Hepatocyte (in vitro differentiated cells): ENCODE measurements around the gene IL1RN. TPM values are rescaled to one million over a fixed set of nuclear protein-coding genes. Genes with fewer than 3 reads are reported as not detected.

Source experiments
- DNase-seq: peaks from one replicate; pipeline ENCODE4 v3.0.0-alpha.2; 2016; ENCODE audit warnings: low spot score
- H2AFZ ChIP-seq: fragments of 200-600 bp; sonication (generic); 2 replicates; pipeline ENCODE4 v1.6.0; 2016; ENCODE audit warnings: antibody characterized with exemption, mild to moderate bottlenecking
- H3K27ac ChIP-seq: fragments of 200-600 bp; sonication (generic); 2 replicates; pipeline ENCODE4 v1.5.1; 2016; ENCODE audit warnings: mild to moderate bottlenecking
- H3K27me3 ChIP-seq: fragments of 200-600 bp; sonication (generic); 2 replicates; pipeline ENCODE4 v1.6.1; 2016
- H3K36me3 ChIP-seq: fragments of 200-600 bp; sonication (generic); replicated peaks from 2 replicates; pipeline ENCODE4 v1.5.1; 2016; ENCODE audit warnings: low read depth; ENCODE audit not compliant: insufficient read depth
- H3K4me1 ChIP-seq: fragments of 200-600 bp; sonication (generic); 2 replicates; pipeline ENCODE4 v1.5.1; 2016; ENCODE audit warnings: mild to moderate bottlenecking, moderate library complexity; ENCODE audit not compliant: insufficient read depth
- H3K4me2 ChIP-seq: fragments of 200-600 bp; sonication (generic); 2 replicates; pipeline ENCODE4 v1.6.0; 2016
- H3K4me3 ChIP-seq: fragments of 200-600 bp; sonication (generic); 2 replicates; pipeline ENCODE4 v1.5.1; 2016; ENCODE audit warnings: mild to moderate bottlenecking
- H3K79me2 ChIP-seq: fragments of 200-600 bp; sonication (generic); 2 replicates; pipeline ENCODE4 v1.6.0; 2017; ENCODE audit warnings: mild to moderate bottlenecking
- H3K9me2 ChIP-seq: fragments of 200-600 bp; sonication (generic); replicated peaks from 2 replicates; pipeline ENCODE4 v1.6.0; 2017; ENCODE audit warnings: mild to moderate bottlenecking; ENCODE audit not compliant: insufficient read depth
- H3K9me3 ChIP-seq: fragments of 200-600 bp; sonication (generic); 2 replicates; pipeline ENCODE4 v1.5.1; 2016; ENCODE audit warnings: low read depth, mild to moderate bottlenecking
- H4K20me1 ChIP-seq: fragments of 200-600 bp; sonication (generic); 2 replicates; pipeline ENCODE4 v1.6.0; 2016; ENCODE audit warnings: mild to moderate bottlenecking; ENCODE audit not compliant: insufficient read depth, poor library complexity, severe bottlenecking
- EZH2 ChIP-seq: fragments of 200-600 bp; sonication (generic); IDR thresholded peaks from 2 replicates; pipeline ENCODE4 v1.6.1; 2016; ENCODE audit warnings: antibody characterized with exemption, mild to moderate bottlenecking, borderline replicate concordance
- EZH2phosphoT487 ChIP-seq: fragments of 200-600 bp; sonication (generic); IDR thresholded peaks from one replicate; pipeline ENCODE4 v1.6.1; 2018; ENCODE audit warnings: antibody characterized with exemption, mild to moderate bottlenecking, low read depth, moderate library complexity; ENCODE audit not compliant: unreplicated experiment, severe bottlenecking
- WGBS: methylation state at CpG from one replicate; pipeline ENCODE4 v1.1.6; 2016; ENCODE audit warnings: low lambda C conversion rate; ENCODE audit errors: missing lambda C conversion rate; 5-methylcytosine and 5-hydroxymethylcytosine counted together
- polyA plus RNA-seq: library from polyadenylated mRNA; unstranded; fragments of >200 nt; fragmentation: Nextera tagmentation; extraction: Ambion mirVana; gene quantifications from 2 replicates; pipeline ENCODE4 v1.2.1, GENCODE V29; 2016
- total RNA-seq: library from RNA; depleted of rRNA; stranded (reverse); fragments of >200 nt; gene quantifications from 2 replicates; pipeline ENCODE4 v1.2.3, GENCODE V29; 2014
- TF ChIP-seq, protein P1 (sequence below): fragments of 200-600 bp; sonication (generic); IDR thresholded peaks from 2 replicates; pipeline ENCODE4 v1.5.1; 2016; ENCODE audit warnings: antibody characterized with exemption, mild to moderate bottlenecking; ENCODE audit not compliant: poor library complexity

The IL1RN gene
- total and polyA plus RNA-seq, 2 experiments from 2014 or later = 3.1 to 7.3 TPM

DNA sequence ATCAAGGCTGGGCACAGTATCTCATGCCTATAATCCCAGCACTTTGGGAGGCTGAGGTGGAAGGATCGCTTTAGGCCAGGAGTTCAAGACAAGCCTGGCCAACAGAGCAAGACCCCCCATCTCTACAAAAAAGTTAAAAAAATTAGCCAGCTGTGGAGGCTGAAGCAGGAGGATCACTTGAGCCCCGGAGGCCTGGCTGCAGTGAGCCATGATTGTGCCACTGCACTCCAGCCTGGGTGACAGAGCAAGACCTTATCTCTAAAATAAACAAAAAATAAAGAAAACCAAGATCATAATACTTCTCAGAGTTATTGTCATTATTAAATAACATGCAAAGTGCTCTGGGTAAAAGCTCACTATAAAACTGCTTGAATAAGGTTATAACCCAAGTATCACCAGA is 14.9 kb downstream of the IL1RN start:
- Histone ChIP-seq H4K20me1 (no peaks in the 10 kb centered on the region), H3K4me2 (no peak overlapping the region), H2AFZ (no peak overlapping the region), H3K79me2 (no peaks in the 10 kb centered on the region), H3K4me3 (no peak overlapping the region), H3K4me1 (peaks cover 9% of the 10 kb centered on the region), H3K27me3 (no peaks in the 10 kb centered on the region), H3K9me2 (no peaks in the 10 kb centered on the region), H3K9me3 (no peaks in the 10 kb centered on the region), H3K27ac (no peak overlapping the region), H3K36me3 (no peaks in the 10 kb centered on the region)
- WGBS = 86% methylated on average over 2 of the region's 2 CpGs
- no peak for DNase-seq
- no peak for TF ChIP-seq EZH2phosphoT487
- TF ChIP-seq, protein P1, sequence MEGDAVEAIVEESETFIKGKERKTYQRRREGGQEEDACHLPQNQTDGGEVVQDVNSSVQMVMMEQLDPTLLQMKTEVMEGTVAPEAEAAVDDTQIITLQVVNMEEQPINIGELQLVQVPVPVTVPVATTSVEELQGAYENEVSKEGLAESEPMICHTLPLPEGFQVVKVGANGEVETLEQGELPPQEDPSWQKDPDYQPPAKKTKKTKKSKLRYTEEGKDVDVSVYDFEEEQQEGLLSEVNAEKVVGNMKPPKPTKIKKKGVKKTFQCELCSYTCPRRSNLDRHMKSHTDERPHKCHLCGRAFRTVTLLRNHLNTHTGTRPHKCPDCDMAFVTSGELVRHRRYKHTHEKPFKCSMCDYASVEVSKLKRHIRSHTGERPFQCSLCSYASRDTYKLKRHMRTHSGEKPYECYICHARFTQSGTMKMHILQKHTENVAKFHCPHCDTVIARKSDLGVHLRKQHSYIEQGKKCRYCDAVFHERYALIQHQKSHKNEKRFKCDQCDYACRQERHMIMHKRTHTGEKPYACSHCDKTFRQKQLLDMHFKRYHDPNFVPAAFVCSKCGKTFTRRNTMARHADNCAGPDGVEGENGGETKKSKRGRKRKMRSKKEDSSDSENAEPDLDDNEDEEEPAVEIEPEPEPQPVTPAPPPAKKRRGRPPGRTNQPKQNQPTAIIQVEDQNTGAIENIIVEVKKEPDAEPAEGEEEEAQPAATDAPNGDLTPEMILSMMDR = no peak
- no peak for TF ChIP-seq EZH2

DNA sequence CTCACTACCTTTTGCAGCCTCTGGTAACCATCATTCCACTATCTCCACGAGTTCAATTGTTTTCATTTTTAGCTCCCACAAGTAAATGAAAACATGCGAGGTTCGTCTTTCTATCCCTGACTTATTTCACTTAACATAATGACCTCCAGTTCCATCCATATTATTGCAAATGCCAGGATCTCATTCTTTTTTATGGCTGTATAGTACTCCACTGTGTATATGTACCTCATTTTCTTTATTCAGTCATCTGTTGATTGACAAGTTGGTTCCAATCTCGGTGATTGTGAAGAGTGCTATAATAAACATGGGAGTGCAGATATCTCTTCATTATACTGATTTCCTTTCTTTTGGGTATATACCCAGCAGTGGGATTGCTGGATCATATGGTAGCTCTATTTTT is 16.9 kb downstream of the IL1RN start:
- TF ChIP-seq, protein P1 = no peak
- no peak for TF ChIP-seq EZH2phosphoT487
- no peak for TF ChIP-seq EZH2
- WGBS = 92% methylated on average over 4 of the region's 4 CpGs
- Histone ChIP-seq H3K27me3 (no peaks in the 10 kb centered on the region), H2AFZ (no peak overlapping the region), H3K79me2 (no peaks in the 10 kb centered on the region), H3K4me2 (no peak overlapping the region), H3K4me3 (no peak overlapping the region), H3K9me2 (no peaks in the 10 kb centered on the region), H4K20me1 (no peaks in the 10 kb centered on the region), H3K9me3 (no peaks in the 10 kb centered on the region), H3K27ac (no peak overlapping the region), H3K4me1 (peaks cover 6% of the 10 kb centered on the region), H3K36me3 (no peaks in the 10 kb centered on the region)
- no peak for DNase-seq

DNA sequence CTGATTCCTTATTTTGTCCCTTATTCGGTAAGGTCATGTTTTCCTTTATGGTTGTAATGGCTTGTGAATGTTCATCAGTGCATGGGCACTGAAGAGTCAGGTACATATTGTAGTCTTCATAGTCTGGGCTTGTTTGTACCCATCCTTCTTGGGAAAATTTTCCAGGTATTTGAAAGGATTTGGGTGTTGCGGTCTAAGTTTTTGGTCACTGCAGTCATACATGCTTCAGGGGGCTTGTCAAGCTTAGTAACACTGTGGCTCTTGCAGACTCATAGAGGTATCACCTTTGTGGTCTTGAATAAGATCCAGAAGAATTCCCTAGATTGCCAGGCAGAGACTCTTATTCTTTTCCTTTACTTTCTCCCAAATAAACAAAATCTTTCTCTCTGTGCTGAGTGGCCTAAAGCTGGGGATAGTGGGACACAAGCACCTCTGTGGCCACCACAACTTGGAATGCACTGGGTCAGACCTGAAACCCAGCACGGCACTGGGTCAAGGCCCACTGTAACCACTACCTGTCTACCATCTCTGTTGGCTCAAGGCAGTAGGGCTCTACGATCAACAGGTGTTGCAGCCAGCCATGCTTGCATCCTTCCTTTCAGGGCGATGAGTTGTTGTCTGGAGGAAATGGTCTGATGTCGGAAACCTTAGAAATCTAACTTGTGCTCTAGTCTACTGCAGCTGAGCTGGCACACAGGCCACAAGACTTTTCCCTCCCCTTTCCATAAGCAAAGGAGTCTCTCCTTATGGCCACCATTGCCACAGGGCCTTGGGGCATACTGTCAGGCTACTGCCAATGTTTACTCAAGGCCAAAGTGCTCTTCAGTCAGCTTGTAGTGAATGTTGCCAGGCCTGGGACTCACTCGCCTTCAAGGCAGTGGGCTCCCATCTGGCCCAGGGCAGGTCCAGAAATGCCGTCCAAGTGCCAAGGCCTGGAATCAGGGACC is 21.5 kb downstream of the IL1RN start:
- Histone ChIP-seq H3K4me3 (no peak overlapping the region), H3K4me2 (no peak overlapping the region), H3K36me3 (no peaks in the 10 kb centered on the region), H3K9me2 (no peaks in the 10 kb centered on the region), H4K20me1 (no peaks in the 10 kb centered on the region), H3K79me2 (no peaks in the 10 kb centered on the region), H2AFZ (no peak overlapping the region), H3K27ac (no peak overlapping the region), H3K4me1 (no peaks in the 10 kb centered on the region), H3K27me3 (no peaks in the 10 kb centered on the region), H3K9me3 (no peaks in the 10 kb centered on the region)
- no peak for DNase-seq
- TF ChIP-seq, protein P1 = no peak
- TF ChIP-seq EZH2 (no peak), EZH2phosphoT487 (no peak)
- 85% methylated on average over 8 of the region's 8 CpGs for WGBS
